GM21390 (cell line): ENCODE results near the gene OCLN.
A peak's percentile ranks its signal among the peaks of the same experiment; 100 is the strongest.
"Not testable (repeated sequence)": the region's sequence is repeated elsewhere in the genome, so short reads cannot be mapped to it uniquely, and the experiment has no call there.

ENCODE experiments used
- ATAC-seq: cut with Tn5 transposase; IDR thresholded peaks from one replicate; pipeline ENCODE4 v1.9.1; 2021; ENCODE audit not compliant: unreplicated experiment

The OCLN gene, protein sequence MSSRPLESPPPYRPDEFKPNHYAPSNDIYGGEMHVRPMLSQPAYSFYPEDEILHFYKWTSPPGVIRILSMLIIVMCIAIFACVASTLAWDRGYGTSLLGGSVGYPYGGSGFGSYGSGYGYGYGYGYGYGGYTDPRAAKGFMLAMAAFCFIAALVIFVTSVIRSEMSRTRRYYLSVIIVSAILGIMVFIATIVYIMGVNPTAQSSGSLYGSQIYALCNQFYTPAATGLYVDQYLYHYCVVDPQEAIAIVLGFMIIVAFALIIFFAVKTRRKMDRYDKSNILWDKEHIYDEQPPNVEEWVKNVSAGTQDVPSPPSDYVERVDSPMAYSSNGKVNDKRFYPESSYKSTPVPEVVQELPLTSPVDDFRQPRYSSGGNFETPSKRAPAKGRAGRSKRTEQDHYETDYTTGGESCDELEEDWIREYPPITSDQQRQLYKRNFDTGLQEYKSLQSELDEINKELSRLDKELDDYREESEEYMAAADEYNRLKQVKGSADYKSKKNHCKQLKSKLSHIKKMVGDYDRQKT

DNA sequence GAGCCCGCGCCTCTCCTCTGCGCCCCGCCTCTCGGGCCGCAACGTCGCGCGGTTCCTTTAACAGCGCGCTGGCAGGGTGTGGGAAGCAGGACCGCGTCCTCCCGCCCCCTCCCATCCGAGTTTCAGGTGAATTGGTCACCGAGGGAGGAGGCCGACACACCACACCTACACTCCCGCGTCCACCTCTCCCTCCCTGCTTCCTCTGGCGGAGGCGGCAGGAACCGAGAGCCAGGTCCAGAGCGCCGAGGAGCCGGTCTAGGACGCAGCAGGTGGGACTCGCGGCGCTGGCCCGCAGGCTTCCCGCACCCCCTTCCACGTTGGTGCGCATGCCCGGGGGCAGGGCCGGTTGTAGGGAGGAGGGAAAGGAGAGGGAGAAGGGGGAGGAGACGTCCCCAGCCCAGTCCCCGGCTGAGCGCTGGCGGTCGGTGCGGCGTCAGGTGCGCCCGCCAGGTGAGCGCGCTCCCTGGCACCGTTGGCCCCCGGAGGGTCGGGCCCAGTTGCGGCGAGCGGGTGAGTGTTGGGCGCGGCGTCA is at the start of gene OCLN:
OCLN (plus strand) TSS at position 400 of the 532 bp plus-strand sequence. CDS start 11,455 bp downstream, outside the sequence.
- peak; percentile 62 for ATAC-seq

DNA sequence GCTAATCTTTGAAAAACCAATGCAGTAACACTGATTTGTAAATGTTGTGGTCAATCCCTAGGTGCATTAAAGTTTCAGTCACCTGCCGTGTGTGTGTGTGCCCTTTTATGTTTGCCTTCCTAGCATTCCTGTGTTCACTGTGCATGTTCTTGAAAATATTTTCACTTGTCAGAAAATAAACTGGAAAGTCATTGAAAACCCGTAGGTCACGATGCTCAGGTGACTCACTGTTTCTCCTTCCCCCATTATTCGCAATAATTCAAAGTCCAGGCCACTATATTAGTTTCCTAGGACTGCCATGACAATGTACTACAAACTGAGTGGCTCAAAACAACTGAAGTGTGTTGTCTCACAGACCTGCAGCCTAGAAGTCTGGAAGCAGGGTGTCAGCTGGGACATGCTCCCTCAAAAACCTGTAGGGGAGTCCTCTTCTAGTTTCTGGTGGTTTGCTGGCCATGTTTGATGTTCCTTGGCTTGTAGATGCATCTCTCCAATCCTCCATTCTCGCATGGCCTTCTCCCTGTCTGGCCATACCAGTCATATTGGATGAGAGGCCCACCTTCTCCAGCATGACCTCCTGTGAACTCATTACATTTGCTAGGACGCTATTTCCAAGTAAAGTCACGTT is 48.3 kb upstream of the OCLN start:
- ATAC-seq = no peak

GRCh38 chr5:69449511-69449910 is 43.1 kb upstream of the OCLN start:
- ATAC-seq = no peak

- ATAC-seq = no peak
Measured at GRCh38 chr5:69450116-69450515, 42.5 kb upstream of the OCLN start.

DNA sequence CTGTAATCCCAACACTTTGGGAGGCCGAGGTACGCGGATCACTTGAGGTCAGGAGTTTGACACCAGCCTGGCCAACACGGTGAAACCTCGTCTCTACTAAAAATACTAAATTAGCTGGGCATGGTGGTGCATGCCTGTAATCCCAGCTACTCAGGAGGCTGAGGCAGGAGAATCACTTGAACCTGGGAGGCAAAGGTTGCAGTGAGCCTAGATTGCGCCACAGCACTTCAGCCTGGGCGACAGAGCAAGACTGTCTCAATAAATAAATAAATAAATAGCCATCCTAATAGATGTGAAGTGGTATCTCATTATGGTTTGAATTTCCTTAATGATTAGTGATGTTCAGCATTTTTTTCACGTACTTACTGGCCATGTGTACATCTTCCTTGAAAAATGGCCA is 42.1 kb upstream of the OCLN start:
- not testable (repeated sequence) for ATAC-seq

DNA sequence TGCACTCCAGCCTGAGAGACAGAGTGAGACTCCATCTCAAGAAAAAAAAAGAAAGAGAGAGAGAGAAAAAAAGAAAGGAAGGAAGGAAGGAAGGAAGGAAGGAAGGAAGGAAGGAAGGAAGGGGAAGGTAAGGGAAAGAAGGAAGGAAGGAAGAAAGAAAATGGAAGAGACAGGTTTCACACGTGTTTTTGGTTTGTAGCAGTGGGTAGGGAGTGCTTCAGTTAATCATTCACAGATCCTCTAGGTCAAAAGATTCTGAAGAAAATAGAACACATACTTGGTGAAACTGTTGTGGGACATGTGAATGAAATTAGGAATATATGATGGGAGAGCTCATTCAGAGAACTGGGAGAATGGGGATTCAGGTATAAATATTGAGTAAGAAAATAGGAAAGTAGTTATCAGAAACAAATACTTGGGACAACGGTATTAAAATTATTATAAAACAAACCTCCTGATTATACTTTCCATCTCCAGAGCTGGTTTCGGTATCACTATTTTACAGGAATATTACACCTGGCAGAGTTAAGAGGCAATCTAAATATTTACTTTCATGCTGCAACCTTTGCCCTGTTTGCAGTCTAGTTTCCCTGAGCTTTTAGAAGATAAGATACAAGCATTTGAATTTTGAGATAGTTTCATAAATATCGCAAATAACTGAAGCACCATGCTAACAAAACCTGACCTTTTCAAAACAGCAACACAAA is 40.5 kb upstream of the OCLN start:
- no peak for ATAC-seq

DNA sequence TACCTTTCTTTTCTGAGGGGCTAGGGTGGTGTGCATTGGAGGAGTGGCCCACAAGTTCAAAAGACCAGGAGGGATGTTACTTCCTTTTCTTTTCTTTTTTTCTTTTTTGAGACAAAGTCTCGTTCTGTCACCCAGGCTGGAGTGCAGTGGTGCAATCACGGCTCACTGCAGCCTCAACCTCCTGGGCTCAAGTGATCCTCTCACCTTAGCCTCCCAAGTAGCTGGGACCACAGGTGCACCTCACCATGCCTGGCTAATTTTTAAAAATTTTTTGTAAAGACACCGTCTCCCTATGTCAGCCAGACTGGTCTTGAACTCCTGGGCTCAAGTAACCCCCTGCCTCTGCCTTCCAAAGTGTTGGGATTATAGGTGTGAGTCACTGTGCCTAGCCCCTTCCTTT is 39.1 kb upstream of the OCLN start:
- ATAC-seq = not testable (repeated sequence)

GRCh38 chr5:69454460-69455249 is 37.9 kb upstream of the OCLN start:
- no peak for ATAC-seq

DNA sequence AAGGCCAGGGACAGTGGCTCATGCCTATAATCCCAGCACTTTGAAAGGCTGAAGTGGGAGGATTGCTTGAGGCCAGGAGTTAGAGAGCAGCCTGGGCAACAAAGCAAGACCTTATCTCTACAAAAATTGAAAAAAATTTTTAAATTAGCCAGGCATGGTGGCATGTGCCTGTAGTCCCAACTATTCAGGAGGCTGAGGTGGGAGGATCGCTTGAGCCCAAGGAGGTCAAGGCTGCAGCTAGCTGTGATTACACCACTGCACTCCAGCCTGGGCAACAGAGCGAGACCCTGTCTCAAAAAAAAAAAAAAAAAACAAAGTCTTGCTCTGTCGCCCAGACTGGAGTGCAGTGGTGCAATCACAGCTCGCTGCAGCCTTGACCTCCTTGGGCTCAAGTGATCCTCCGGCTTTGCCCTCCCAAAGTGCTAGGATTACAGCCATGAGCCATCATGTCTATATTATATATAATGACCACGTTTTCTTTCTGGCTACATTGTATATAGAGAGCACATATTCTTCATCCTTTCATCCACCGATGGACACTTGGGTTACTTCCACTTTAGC is 37.1 kb upstream of the OCLN start:
- not testable (repeated sequence) for ATAC-seq

- no peak for ATAC-seq
Measured at GRCh38 chr5:69462170-69462569, 30.4 kb upstream of the OCLN start.

DNA sequence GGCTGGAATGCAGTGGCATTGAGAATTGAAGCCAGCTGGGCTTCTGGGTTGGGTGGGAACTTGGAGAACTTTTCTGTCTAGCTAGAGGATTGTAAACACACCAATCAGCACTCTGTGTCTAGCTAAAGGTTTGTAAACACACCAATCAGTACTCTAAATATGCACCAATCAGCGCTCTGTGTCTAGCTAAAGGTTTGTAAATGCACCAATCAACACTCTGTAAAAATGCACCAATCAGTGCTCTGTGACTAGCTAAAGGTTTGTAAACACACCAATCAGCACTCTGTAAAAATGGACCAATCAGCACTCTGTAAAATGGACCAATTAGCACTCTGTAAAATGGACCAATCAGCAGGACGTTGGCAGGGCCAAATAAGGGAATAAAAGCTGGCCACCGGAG is 26.2 kb upstream of the OCLN start:
- not testable (repeated sequence) for ATAC-seq

DNA sequence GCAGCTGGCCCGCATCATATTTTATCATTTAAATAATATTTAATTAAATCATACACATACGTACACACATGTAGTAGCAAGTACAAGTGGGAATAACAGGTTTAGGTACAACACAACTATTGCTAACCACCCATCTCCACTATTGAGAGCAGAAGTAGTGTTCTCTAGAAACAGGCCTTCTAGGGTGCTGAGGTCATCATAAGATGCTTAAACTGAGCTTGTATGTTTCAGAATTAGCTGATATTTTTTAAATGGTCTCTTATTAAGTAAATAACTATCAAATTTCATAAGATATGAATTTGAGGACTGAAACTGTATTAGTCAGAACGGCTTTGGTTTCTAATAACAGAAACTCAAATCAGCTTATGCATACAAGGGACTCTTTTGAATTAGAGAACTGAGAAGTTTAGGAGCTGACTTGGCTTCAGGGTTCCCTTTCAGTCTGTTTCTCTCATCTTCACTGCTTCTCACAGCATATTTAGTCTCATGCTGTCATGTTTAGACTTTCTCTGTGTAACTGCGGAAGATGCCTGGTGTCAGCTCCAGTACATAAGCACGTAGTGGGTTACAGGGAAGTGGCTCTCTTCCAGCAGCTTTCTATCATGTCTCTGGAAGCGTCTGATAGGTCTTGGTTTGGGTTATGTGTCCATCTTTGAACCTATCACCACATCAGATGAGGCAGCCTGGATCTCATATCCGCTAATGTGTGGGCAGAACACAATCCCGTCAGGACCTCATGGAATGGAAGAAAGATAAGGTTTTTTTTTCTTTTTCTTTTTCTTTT is 25.0 kb upstream of the OCLN start:
- peak; percentile 95 for ATAC-seq

GRCh38 chr5:69468631-69469030 is 24.0 kb upstream of the OCLN start:
- no peak for ATAC-seq

- ATAC-seq = not testable (repeated sequence)
Measured at GRCh38 chr5:69471516-69471915, 21.1 kb upstream of the OCLN start.

DNA sequence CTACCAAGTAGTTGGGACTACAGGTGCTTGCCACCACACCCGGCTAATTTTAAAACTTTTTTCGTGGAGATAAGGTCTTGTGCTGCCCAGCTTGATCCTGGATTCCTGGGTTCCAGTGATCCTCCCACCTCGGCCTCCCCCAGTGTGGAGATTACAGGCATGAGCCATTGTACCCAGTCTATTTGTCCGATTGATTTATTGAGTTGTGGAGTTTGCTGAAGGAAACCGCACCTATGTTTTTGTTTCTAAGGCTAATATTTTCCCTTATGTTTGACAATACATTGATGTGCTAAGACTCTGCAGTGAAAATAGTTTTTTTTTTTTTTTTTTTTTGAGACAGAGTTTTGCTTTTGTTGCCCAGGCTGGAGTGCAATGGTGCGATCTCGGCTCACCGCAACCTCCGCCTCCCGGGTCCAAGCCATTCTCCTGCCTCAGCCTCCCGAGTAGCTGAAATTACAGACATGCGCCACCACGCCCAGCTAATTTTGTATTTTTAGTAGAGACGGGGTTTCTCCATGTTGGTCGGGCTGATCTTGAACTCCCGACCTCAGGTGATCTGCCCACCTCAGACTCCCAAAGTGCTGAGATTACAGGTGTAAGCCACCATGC is 20.0 kb upstream of the OCLN start:
- not testable (repeated sequence) for ATAC-seq

- ATAC-seq = no peak
Measured at GRCh38 chr5:69477170-69477569, 15.4 kb upstream of the OCLN start.

DNA sequence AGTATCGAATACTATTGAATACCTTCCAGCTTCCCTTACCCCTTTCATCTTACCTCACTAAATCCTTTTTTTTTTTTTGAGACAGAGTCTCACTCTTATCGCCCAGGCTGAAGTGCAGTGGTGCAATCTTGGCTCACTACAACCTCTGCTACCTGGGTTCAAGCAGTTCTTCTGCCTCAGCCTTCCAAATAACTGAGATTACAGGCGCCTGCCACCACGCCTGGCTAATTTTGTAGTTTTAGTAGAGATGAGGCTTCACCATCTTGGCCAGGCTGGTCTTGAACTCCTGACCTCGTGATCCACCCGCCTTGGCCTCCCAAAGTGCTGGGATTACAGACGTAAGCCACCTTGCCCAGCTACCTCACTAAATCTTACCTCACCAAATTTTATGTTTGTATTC is 14.3 kb upstream of the OCLN start:
- not testable (repeated sequence) for ATAC-seq

- no peak for ATAC-seq
Measured at GRCh38 chr5:69484891-69485290, 7.7 kb upstream of the OCLN start.

GRCh38 chr5:69485471-69485870 is 7.1 kb upstream of the OCLN start:
- ATAC-seq = no peak
